Measurements from ENCODE around the gene CBARP. TPM values are rescaled to one million over a fixed set of nuclear protein-coding genes. Genes with fewer than 3 reads are reported as not detected.

The CBARP gene
- total and polyA plus RNA-seq, 2 experiments from 2014 or later, result 0.41 to 4.5 TPM

DNA sequence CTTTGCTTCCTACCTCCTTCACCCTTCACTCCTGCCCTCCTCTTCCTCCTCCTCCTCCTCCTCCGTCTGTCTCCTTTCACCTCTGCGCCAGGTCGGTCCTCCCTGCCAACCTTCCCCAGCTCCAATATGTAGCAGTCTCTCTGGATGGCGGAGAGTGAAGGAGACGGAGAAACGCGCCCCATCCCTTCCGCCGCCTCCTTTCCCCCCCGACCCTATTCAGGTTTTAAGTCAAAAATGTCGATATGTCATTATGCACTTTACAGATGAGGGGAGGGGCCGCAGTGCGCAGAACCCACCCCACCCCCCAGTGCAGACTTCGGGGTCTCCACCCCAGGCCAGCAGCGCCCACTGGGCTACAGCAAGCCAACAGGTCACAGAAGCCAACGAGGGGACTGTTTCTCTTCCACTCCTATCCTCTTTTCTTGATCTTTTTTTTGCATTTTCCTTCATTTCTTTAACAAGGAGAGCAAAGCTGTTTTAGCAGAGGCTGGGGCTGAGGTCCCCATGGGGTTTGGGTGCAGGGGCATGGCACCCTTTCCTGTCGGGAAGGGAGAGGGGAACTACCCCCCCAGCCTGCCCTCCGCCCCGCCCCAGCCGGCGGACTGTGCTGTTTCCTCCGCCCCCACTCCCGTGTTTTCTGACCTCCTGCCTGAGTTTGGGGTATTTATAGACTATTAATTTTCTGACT is 19.8 kb upstream of the CBARP start:
- Histone ChIP-seq H3K4me1 (ENCODE audit: insufficient read depth) (peaks cover 52% of the 10 kb centered on the region), H3K27ac (peak overlapping the region; percentile 98), H4K20me1 (ENCODE audit: insufficient read depth) (no peaks in the 10 kb centered on the region), H2AFZ (no peak overlapping the region), H3F3A (ENCODE audit: insufficient read depth) (peaks cover 45% of the 10 kb centered on the region), H3K79me2 (ENCODE audit: insufficient read depth) (peaks cover 50% of the 10 kb centered on the region), H3K9ac (peak overlapping the region; percentile 94), H3K4me2 (ENCODE audit: unreplicated experiment) (peak overlapping the region; percentile 36), H3K27me3 (replicated peaks; ENCODE audit: insufficient read depth) (no peaks in the 10 kb centered on the region), H3K9me2 (ENCODE audit: insufficient read depth) (no peaks in the 10 kb centered on the region), H3K9me3 (ENCODE audit: low read depth) (no peaks in the 10 kb centered on the region), H3K36me3 (ENCODE audit: low read depth) (peaks cover 35% of the 10 kb centered on the region), H3K4me3 (no peak overlapping the region)
- 65 to 76% methylated on average over 20 to 23 of the region's 23 CpGs for WGBS, 2 experiments (ENCODE audit: low coverage in 1 of 2, low lambda C conversion rate in 2 of 2, missing lambda C conversion rate in 2 of 2)
- TF ChIP-seq EZH2 (IDR thresholded peaks at IDR 0.05; ENCODE audit: insufficient read depth, poor library complexity, severe bottlenecking) (no peak), EZH2phosphoT487 (IDR thresholded peaks at IDR 0.05; ENCODE audit: insufficient read depth, low read depth) (no peak)
- DNase-seq, result peak; percentile 32
- in situ Hi-C loops (cut with MboI), result no loop called here

DNA sequence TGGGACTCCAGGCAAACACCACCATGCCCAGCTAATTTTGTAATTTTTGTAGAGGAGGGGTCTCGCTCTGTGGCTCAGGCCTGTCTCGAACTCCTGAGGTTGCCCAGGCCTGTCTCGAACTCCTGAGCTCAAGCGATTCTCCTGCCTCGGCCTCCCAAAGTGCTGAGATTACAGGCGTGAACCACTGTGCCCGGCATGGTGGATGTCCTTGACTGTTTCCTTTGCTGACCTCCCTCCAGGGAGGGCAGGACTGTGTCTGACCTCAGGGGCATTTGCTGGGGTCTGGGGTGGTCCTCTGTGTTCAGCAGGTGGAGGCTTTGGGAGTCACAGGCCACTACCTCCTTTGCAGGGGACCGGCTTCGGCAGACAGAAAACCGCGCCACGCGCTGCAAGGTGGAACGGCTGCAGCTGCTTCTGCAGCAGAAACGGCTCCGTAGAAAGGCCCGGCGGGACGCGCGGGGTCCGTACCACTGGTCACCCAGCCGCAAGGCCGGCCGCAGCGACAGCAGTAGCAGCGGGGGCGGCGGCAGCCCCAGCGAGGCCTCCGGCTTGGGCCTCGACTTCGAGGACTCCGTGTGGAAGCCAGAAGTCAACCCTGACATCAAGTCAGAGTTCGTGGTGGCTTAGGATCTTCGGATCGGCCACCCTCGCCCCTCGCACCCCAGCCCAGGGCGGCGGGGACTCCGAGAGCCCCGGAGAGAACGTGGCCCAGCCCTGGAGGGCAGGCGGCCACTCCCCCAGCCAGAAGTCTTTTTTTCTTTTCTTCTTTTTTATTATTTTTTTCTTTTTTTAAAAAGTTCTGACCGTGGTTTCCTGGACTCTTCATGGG is 19.1 kb upstream of the CBARP start:
- peaks cover 35% of the 10 kb centered on the region for H3K36me3 ChIP-seq (ENCODE audit: low read depth)
- DNase-seq, result peak; percentile 23
- in situ Hi-C loops (cut with MboI), result no loop called here
- peak overlapping the region; percentile 36 for H3K4me2 ChIP-seq (ENCODE audit: unreplicated experiment)
- 87 to 91% methylated on average over 26 to 46 of the region's 46 CpGs for WGBS, 2 experiments (ENCODE audit: low coverage in 1 of 2, low lambda C conversion rate in 2 of 2, missing lambda C conversion rate in 2 of 2)
- H3K4me3 ChIP-seq, result no peak overlapping the region
- no peak overlapping the region for H2AFZ ChIP-seq
- peaks cover 44% of the 10 kb centered on the region for H3K4me1 ChIP-seq (ENCODE audit: insufficient read depth)
- TF ChIP-seq EZH2 (IDR thresholded peaks at IDR 0.05; ENCODE audit: insufficient read depth, poor library complexity, severe bottlenecking) (no peak), EZH2phosphoT487 (IDR thresholded peaks at IDR 0.05; ENCODE audit: insufficient read depth, low read depth) (no peak)
- no peaks in the 10 kb centered on the region for H3K9me3 ChIP-seq (ENCODE audit: low read depth)
- peaks cover 45% of the 10 kb centered on the region for H3F3A ChIP-seq (ENCODE audit: insufficient read depth)
- peak overlapping the region; percentile 94 for H3K9ac ChIP-seq
- H3K9me2 ChIP-seq (ENCODE audit: insufficient read depth), result no peaks in the 10 kb centered on the region
- H3K27ac ChIP-seq, result peak overlapping the region; percentile 98
- H4K20me1 ChIP-seq (ENCODE audit: insufficient read depth), result no peaks in the 10 kb centered on the region
- H3K79me2 ChIP-seq (ENCODE audit: insufficient read depth), result peaks cover 56% of the 10 kb centered on the region
- no peaks in the 10 kb centered on the region for H3K27me3 ChIP-seq (replicated peaks; ENCODE audit: insufficient read depth)

DNA sequence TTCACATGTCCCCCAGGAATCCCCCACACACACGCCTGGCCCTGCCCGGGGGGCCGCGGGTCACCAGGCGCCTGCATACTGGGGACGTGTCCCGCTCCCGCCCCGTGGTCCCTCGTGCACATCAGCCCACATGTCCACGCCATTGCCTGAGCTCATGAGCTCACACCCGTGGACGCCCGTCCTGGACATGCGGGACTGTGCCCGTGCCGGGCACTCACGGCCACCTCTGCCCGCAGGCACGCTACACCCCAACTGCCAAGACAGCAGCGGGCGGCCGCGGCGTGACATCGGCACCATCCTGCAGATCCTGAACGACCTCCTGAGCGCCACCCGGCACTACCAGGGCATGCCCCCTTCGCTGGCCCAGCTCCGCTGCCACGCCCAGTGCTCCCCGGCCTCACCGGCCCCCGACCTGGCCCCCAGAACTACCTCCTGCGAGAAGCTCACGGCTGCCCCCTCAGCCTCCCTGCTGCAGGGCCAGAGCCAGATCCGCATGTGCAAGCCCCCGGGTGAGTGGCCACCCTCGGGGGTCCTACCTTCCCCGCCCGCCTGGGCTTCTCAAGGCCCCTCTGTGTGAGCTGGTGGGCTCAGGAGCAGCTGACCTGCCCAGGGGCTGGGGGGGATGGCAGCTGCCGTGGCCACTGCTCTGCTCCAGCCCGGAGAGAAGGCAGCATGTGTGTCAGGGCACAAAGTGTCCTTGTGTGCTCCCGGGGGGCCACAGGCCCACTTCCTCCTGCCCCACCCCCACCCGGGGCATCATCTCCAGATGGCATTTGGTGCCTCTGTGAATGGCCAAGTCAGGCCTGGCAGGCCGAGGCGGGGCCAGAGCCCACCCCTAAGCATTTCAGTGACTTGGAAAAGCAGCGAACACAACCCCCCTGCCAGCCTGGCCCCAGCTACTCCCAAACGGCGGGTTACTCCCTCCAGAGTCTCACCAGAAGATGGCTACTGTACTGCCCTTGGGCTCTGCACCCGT is 17.7 kb upstream of the CBARP start:
- no peaks in the 10 kb centered on the region for H3K9me3 ChIP-seq (ENCODE audit: low read depth)
- H3K79me2 ChIP-seq (ENCODE audit: insufficient read depth), result peaks cover 69% of the 10 kb centered on the region
- H3K9ac ChIP-seq, result peak overlapping the region; percentile 99
- H3K27me3 ChIP-seq (replicated peaks; ENCODE audit: insufficient read depth), result no peaks in the 10 kb centered on the region
- H3K4me2 ChIP-seq (ENCODE audit: unreplicated experiment), result no peak overlapping the region
- no peak overlapping the region for H2AFZ ChIP-seq
- no peak overlapping the region for H3K4me3 ChIP-seq
- H3K27ac ChIP-seq, result peak overlapping the region; percentile 98
- H4K20me1 ChIP-seq (ENCODE audit: insufficient read depth), result no peaks in the 10 kb centered on the region
- H3K36me3 ChIP-seq (ENCODE audit: low read depth), result peaks cover 40% of the 10 kb centered on the region
- no peaks in the 10 kb centered on the region for H3K9me2 ChIP-seq (ENCODE audit: insufficient read depth)
- H3K4me1 ChIP-seq (ENCODE audit: insufficient read depth), result peaks cover 38% of the 10 kb centered on the region
- in situ Hi-C loops (cut with MboI), result no loop called here
- no peak for TF ChIP-seq EZH2phosphoT487 (IDR thresholded peaks at IDR 0.05; ENCODE audit: insufficient read depth, low read depth)
- TF ChIP-seq EZH2 (IDR thresholded peaks at IDR 0.05; ENCODE audit: insufficient read depth, poor library complexity, severe bottlenecking), result no peak
- 86 to 88% methylated on average over 19 to 50 of the region's 52 CpGs for WGBS, 2 experiments (ENCODE audit: low coverage in 1 of 2, low lambda C conversion rate in 2 of 2, missing lambda C conversion rate in 2 of 2)
- H3F3A ChIP-seq (ENCODE audit: insufficient read depth), result peaks cover 45% of the 10 kb centered on the region
- peak; percentile 31 for DNase-seq

All from GM23248 (cell line).